ENCODE data around the gene UTP20. TPM values are rescaled to one million over a fixed set of nuclear protein-coding genes. Genes with fewer than 3 reads are reported as not detected.

The UTP20 gene
- polyA plus RNA-seq, 2 of the 4 experiments (the other 2 are of a cell fraction): 12.6 to 34.6 TPM

GRCh38 chr12:101277443-101277842 is 2.5 kb upstream of the UTP20 start:
- WGBS (ENCODE audit: missing lambda C conversion rate): 51% methylated on average over 3 of the region's 3 CpGs
- DNase-seq (ENCODE audit: low read depth in 1 of 2, low spot score in 1 of 2) (no peak), ATAC-seq (no peak), FAIRE-seq (no peak)
- CTCF ChIA-PET: no interaction called here
- Histone ChIP-seq H3K4me3 (no peak overlapping the region), H3K4me1 (peaks cover 7% of the 10 kb centered on the region; the same call in 2 of the 3 replicates), H3K9me3 (no peaks in the 10 kb centered on the region), H3K4me2 (no peak overlapping the region), H3K27ac (no peak overlapping the region)
- no peak for TF ChIP-seq ZC3H11A (IDR thresholded peaks at IDR 0.05)
- no peak for TF ChIP-seq NFE2L2 (conservative IDR thresholded peaks at IDR 0.05; ENCODE audit: low read length)
- no peak for TF ChIP-seq CBX2 (IDR thresholded peaks at IDR 0.05; ENCODE audit: borderline replicate concordance, low read depth)
- TF ChIP-seq CEBPB (IDR thresholded peaks at IDR 0.05): peak; percentile 33 to 54; a peak in 1 of 4 replicates
- TF ChIP-seq, protein P1, sequence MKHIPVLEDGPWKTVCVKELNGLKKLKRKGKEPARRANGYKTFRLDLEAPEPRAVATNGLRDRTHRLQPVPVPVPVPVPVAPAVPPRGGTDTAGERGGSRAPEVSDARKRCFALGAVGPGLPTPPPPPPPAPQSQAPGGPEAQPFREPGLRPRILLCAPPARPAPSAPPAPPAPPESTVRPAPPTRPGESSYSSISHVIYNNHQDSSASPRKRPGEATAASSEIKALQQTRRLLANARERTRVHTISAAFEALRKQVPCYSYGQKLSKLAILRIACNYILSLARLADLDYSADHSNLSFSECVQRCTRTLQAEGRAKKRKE (CRISPR knock-in tag; IDR thresholded peaks at IDR 0.05; ENCODE audit: low read depth): no peak
- TF ChIP-seq SMC3 (IDR thresholded peaks at IDR 0.05): no peak
- POLR2A ChIA-PET: interaction anchor here (0.6 kb wide), 1 partner anchor 1076 kb away, joined by 3 read pairs; no protein-coding TSS in a partner anchor

DNA sequence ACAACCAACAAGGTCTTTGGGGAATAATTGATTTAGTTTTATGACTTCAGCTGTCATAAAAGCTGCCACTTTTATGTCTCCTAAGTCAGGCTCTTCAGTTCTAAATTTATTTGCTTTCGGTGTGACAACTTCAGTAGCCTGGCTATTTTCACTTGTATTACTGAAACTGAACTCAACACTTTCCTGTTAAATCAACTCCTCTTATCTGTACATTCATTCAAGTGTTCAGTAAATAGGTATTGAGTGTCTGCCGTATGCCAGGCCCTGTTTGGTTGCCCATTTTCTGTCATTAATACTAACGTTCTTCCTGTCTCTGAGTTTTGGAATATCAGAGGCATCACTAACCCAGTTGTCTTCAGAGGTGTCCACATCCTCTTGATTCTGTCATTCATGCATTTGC is 7.5 kb downstream of the UTP20 start:
- WGBS (ENCODE audit: missing lambda C conversion rate): 68% methylated on average over 3 of the region's 3 CpGs
- POLR2A ChIA-PET: no interaction called here
- H3K4me3 ChIP-seq: no peak overlapping the region
- CTCF ChIA-PET: no interaction called here
- FAIRE-seq: no peak
- TF ChIP-seq, protein P2, sequence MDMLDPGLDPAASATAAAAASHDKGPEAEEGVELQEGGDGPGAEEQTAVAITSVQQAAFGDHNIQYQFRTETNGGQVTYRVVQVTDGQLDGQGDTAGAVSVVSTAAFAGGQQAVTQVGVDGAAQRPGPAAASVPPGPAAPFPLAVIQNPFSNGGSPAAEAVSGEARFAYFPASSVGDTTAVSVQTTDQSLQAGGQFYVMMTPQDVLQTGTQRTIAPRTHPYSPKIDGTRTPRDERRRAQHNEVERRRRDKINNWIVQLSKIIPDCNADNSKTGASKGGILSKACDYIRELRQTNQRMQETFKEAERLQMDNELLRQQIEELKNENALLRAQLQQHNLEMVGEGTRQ (IDR thresholded peaks at IDR 0.05): no peak
- TF ChIP-seq CBX2 (IDR thresholded peaks at IDR 0.05; ENCODE audit: borderline replicate concordance, low read depth) (no peak), BCL3 (IDR thresholded peaks at IDR 0.05) (no peak), JUNB (IDR thresholded peaks at IDR 0.05) (no peak), RAD21 (conservative IDR thresholded peaks at IDR 0.05 in 1 of 2, IDR thresholded peaks at IDR 0.05 in 1 of 2) (no peak)
- no peak for ATAC-seq
- H3K4me2 ChIP-seq: no peak overlapping the region
- H3K4me1 ChIP-seq: no peaks in the 10 kb centered on the region
- no peak overlapping the region for H3K27ac ChIP-seq
- no peak for DNase-seq (ENCODE audit: low read depth in 1 of 2, low spot score in 1 of 2)
- H3K9me3 ChIP-seq: no peaks in the 10 kb centered on the region

GRCh38 chr12:101297661-101298060 is 17.8 kb downstream of the UTP20 start:
- no peak for ATAC-seq
- Histone ChIP-seq H3K4me2 (no peak overlapping the region), H3K4me3 (no peak overlapping the region), H3K27ac (no peak overlapping the region), H3K4me1 (peaks cover 5% of the 10 kb centered on the region; the same call in 1 of the 3 replicates), H3K9me3 (no peaks in the 10 kb centered on the region)
- WGBS (ENCODE audit: missing lambda C conversion rate): 84% methylated on average over 4 of the region's 4 CpGs
- no peak for DNase-seq (ENCODE audit: low read depth in 1 of 2, low spot score in 1 of 2)
- ChIA-PET POLR2A (no interaction called here), CTCF (interaction anchor here (1.6 kb wide), 1 partner anchor 26 kb away, joined by 4 read pairs; no protein-coding TSS in a partner anchor)
- no peak for FAIRE-seq
- TF ChIP-seq NR3C1 (IDR thresholded peaks at IDR 0.05): no peak
- no peak for TF ChIP-seq ZFP36 (IDR thresholded peaks at IDR 0.05; ENCODE audit: borderline replicate concordance, partially characterized antibody)
- TF ChIP-seq HMGXB4 (CRISPR knock-in tag; IDR thresholded peaks at IDR 0.05; ENCODE audit: borderline replicate concordance): no peak
- TF ChIP-seq BHLHE40 (IDR thresholded peaks at IDR 0.05; ENCODE audit: low read depth, low read length): no peak
- no peak for TF ChIP-seq BCL3 (IDR thresholded peaks at IDR 0.05)
